ENCODE measurements around the gene PHLDA2.

DNA sequence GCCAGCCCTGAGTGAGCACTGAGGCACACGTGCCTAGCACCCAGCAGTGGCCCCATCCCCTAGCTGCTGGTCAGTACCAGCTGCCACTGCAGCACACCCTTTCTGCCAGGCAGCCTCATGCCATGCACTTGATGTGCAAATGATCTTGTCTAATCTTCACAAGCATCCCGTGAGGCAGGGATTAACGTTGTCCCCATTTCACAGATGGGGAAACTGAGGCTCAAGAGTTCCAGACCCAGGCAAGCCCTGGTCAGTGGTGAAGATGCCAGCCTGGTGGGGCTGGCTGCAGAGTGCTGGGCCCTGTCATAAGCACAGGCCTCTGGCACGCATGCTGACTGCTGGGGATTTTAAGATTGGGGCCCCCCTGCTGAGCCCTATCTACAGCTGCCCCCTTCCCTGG is 35.3 kb downstream of the PHLDA2 start:
- TF ChIP-seq, protein P1, sequence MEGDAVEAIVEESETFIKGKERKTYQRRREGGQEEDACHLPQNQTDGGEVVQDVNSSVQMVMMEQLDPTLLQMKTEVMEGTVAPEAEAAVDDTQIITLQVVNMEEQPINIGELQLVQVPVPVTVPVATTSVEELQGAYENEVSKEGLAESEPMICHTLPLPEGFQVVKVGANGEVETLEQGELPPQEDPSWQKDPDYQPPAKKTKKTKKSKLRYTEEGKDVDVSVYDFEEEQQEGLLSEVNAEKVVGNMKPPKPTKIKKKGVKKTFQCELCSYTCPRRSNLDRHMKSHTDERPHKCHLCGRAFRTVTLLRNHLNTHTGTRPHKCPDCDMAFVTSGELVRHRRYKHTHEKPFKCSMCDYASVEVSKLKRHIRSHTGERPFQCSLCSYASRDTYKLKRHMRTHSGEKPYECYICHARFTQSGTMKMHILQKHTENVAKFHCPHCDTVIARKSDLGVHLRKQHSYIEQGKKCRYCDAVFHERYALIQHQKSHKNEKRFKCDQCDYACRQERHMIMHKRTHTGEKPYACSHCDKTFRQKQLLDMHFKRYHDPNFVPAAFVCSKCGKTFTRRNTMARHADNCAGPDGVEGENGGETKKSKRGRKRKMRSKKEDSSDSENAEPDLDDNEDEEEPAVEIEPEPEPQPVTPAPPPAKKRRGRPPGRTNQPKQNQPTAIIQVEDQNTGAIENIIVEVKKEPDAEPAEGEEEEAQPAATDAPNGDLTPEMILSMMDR (IDR thresholded peaks at IDR 0.05; ENCODE audit: low read depth, low read length, poor library complexity, severe bottlenecking), result no peak
- TF ChIP-seq EZH2phosphoT487 (IDR thresholded peaks at IDR 0.05; ENCODE audit: borderline replicate concordance, low read length), result no peak

All from DOHH2 (cell line).